Endothelial cell of umbilical vein (primary cell): ENCODE results near the gene BORCS6. TPM values are rescaled to one million over a fixed set of nuclear protein-coding genes. Genes with fewer than 3 reads are reported as not detected.

Experiments used
- BruUV-seq: library from RNA; stranded (reverse); fragments of 400-500 nt; replicated peaks from 2 replicates; lab custom pipeline; 2021; lab: Mats Ljungman, UMichigan
- CTCF ChIA-PET: fragments of 300-600, 350-600 bp; sonication (Branson Sonifier 250); formaldehyde crosslinking; loops from one replicate; lab custom pipeline; 2021; ENCODE audit warnings: antibody characterized with exemption, inconsistent platforms; lab: Charles Lee
- POLR2A ChIA-PET: fragments of 300-600, 350-600 bp; sonication (Branson Sonifier 250); formaldehyde crosslinking; loops from one replicate; lab custom pipeline; 2021; ENCODE audit warnings: antibody characterized with exemption, inconsistent platforms; lab: Charles Lee
- DNase-seq: peaks from one replicate; pipeline ENCODE4 v3.0.0-alpha.2; 2011; ENCODE audit warnings: low read depth, low spot score
- FAIRE-seq: peaks from 2 replicates; lab custom pipeline; 2011; peaks lifted over from hg19 to GRCh38; lab: Jason Lieb, UNC
- H2AFZ ChIP-seq: 2 replicates; pipeline ENCODE4 v1.6.0; 2012; ENCODE audit warnings: low read depth, low read length, control low read depth, inconsistent platforms
- H3K27ac ChIP-seq: 2 replicates; pipeline ENCODE4 v1.5.1; 2011; ENCODE audit warnings: low read depth, mild to moderate bottlenecking, control low read depth, low read length, moderate library complexity; ENCODE audit not compliant: insufficient read depth
- H3K27me3 ChIP-seq, 2 experiments: 2 replicates each; pipeline versions ENCODE4 v1.6.0 to v1.6.1; 2011; ENCODE audit warnings: low read length in 2 of 2, mixed read lengths in 1 of 2; ENCODE audit not compliant: control insufficient read depth in 2 of 2, insufficient read depth in 2 of 2
- H3K36me3 ChIP-seq, 2 experiments: 2 replicates in 1 of 2; 3 replicates in 1 of 2; pipeline ENCODE4 v1.5.1; 2011; ENCODE audit warnings: low read length in 2 of 2, mild to moderate bottlenecking in 1 of 2, moderate library complexity in 1 of 2; ENCODE audit not compliant: control insufficient read depth in 2 of 2, insufficient read depth in 2 of 2; ENCODE audit errors: extremely low read depth in 1 of 2
- H3K4me1 ChIP-seq: 3 replicates; pipeline ENCODE4 v1.5.1; 2011; ENCODE audit warnings: mild to moderate bottlenecking, low read length; ENCODE audit not compliant: control insufficient read depth, insufficient read depth; ENCODE audit errors: extremely low read depth
- H3K4me2 ChIP-seq: 2 replicates; pipeline ENCODE4 v1.6.1; 2011; ENCODE audit warnings: low read length, control low read depth, mixed read lengths; ENCODE audit not compliant: insufficient read depth
- H3K4me3 ChIP-seq, 3 experiments: fragments of 200-600 bp in 1 of 3; sonication (generic), shearing (Covaris generic) in 1 of 3; replicated peaks in 1 of 3; 2 replicates each; pipeline ENCODE4 v1.5.1; 2011 to 2016; ENCODE audit warnings: control low read depth in 3 of 3, low read length in 3 of 3, mild to moderate bottlenecking in 2 of 3, inconsistent platforms in 1 of 3, low read depth in 1 of 3, moderate library complexity in 1 of 3; ENCODE audit not compliant: insufficient read depth in 1 of 3
- H3K79me2 ChIP-seq: 2 replicates; pipeline ENCODE4 v1.6.0; 2012; ENCODE audit warnings: low read length, inconsistent platforms; ENCODE audit not compliant: control insufficient read depth, insufficient read depth
- H3K9ac ChIP-seq: replicated peaks from 2 replicates; pipeline ENCODE3; 2011; ENCODE audit warnings: low read length, control low read depth; ENCODE audit not compliant: insufficient read depth; ENCODE audit errors: extremely low read depth
- H3K9me1 ChIP-seq: replicated peaks from 3 replicates; pipeline ENCODE4 v1.6.0; 2011; ENCODE audit warnings: mild to moderate bottlenecking, low read length; ENCODE audit not compliant: control insufficient read depth, insufficient read depth; ENCODE audit errors: extremely low read depth
- H3K9me3 ChIP-seq: replicated peaks from 2 replicates; pipeline ENCODE4 v1.5.1; 2012; ENCODE audit warnings: low read length, inconsistent platforms; ENCODE audit not compliant: control insufficient read depth, insufficient read depth
- H4K20me1 ChIP-seq: replicated peaks from 2 replicates; pipeline ENCODE3; 2011; ENCODE audit warnings: mild to moderate bottlenecking, low read length; ENCODE audit not compliant: control insufficient read depth, insufficient read depth; ENCODE audit errors: extremely low read depth
- EZH2 ChIP-seq: IDR thresholded peaks from 2 replicates; pipeline ENCODE4 v1.6.1; 2012; ENCODE audit warnings: borderline replicate concordance, low read depth, mild to moderate bottlenecking, moderate library complexity, low read length, inconsistent platforms; ENCODE audit not compliant: severe bottlenecking
- FOS ChIP-seq: IDR thresholded peaks from 2 replicates; pipeline ENCODE4 v1.6.1; 2011; ENCODE audit warnings: mild to moderate bottlenecking, low read length, moderate library complexity, borderline replicate concordance; ENCODE audit not compliant: insufficient read depth
- GATA2 ChIP-seq: IDR thresholded peaks from 2 replicates; pipeline ENCODE4 v1.7.0; 2011; ENCODE audit warnings: low read depth, mild to moderate bottlenecking, moderate library complexity, mixed read lengths, low read length; ENCODE audit not compliant: insufficient read length, insufficient read depth
- JUN ChIP-seq: IDR thresholded peaks from 2 replicates; pipeline ENCODE4 v1.6.1; 2011; ENCODE audit warnings: borderline replicate concordance, low read depth; ENCODE audit not compliant: insufficient read length, insufficient read depth
- MYC ChIP-seq: IDR thresholded peaks from one replicate; pipeline ENCODE4 v1.6.1; 2011; ENCODE audit warnings: mild to moderate bottlenecking, low read depth, low read length
- POLR2A ChIP-seq: IDR thresholded peaks from 2 replicates; pipeline ENCODE4 v1.6.1; 2012; ENCODE audit warnings: low read depth, mild to moderate bottlenecking, control low read depth, low read length
- POLR2AphosphoS5 ChIP-seq: IDR thresholded peaks from 2 replicates; pipeline ENCODE4 v1.6.1; 2012; ENCODE audit warnings: low read depth, mild to moderate bottlenecking, control low read depth, low read length, moderate library complexity; ENCODE audit not compliant: insufficient read depth
- dilution Hi-C: fragments of 300-500 bp; cut with MboI; formaldehyde crosslinking; loops from one replicate; pipeline ENCODE4 v1.15.0; 2019; ENCODE audit warnings: low sequenced_read_pairs; ENCODE audit not compliant: extremely low pct_ligation_motif_present
- intact Hi-C: fragments of 100-400 bp; cut with micrococcal nuclease; formaldehyde crosslinking; loops from one replicate; pipeline ENCODE4 v1.10.0; 2022
- polyA plus RNA-seq, 4 experiments: library from polyadenylated mRNA; depleted of rRNA in 3 of 4; stranded (reverse) in 3 of 4; unstranded in 1 of 4; fragments of >200 nt; gene quantifications; 2 replicates each; pipeline versions ENCODE4 v1.2.1 to v1.2.3, GENCODE V29; 2011 to 2012; ENCODE audit warnings: missing spikeins in 1 of 4
- total RNA-seq: library from RNA; stranded (reverse); gene quantifications from 2 replicates; pipeline ENCODE4 v1.2.3, GENCODE V29; 2021
- TF ChIP-seq, protein P1 (sequence below): IDR thresholded peaks from 2 replicates; pipeline ENCODE4 v1.6.1; 2011; ENCODE audit not compliant: insufficient read depth, insufficient read length
- TF ChIP-seq, protein P2 (sequence below), 2 donors: IDR thresholded peaks; 1 replicate in 1 of 2; 2 replicates in 1 of 2; pipeline ENCODE4 v1.5.1; 2011; ENCODE audit warnings: low read length in 2 of 2, mild to moderate bottlenecking in 2 of 2, moderate library complexity in 2 of 2, control low read depth in 1 of 2, inconsistent platforms in 1 of 2, low read depth in 1 of 2; ENCODE audit not compliant: insufficient read depth in 1 of 2; ENCODE audit errors: extremely low read depth in 1 of 2

The BORCS6 gene
- total and polyA plus RNA-seq, 2 donors (not counting 3 experiments of a cell fraction or from before 2014, with no cell fraction given), result 8.0 to 9.0 TPM

DNA sequence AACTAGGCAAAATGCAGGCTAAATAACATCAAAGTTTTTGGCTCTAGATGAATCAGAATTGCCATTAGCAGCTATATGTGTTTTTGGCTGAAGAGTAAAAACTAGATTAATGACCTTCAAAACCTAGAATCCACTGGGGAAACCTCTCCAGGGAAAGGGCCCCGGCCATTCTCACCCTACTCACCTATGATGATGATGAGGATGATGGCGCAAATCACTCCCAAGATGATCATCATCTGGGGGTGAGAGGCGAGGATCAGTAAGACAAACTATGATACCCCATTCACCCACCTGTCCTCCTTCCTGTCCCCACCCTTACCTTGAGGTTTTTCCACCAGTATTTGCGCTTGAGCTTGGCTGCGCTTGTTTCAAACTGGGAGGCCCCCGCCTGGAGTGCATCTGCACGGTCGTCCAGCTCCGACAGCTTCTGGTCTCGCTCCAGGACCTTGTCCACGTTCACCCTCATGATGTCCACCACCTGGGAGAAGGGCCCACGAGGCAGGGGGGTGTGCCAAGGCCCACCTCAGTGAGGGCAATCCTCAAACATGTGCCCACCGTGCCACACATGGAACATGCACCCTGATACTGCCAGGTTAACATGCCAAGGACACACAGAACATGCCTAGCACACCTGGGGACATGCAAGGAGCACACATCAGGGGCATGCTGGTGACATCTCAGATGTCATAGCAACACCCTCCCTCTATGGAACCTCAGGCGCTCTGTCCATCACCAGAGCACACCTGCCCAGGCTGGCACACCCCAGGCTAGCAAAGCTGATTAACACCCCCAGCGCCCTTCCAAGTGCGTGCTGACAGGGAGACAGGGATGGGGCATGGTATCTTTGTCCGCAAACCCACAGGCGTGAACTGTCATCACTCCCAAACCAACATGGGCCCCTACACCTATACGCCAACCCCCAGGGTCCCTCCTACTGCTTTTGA, 28.4 kb downstream of the BORCS6 start:
- peak overlapping the region; percentile 87 for H3K27ac ChIP-seq
- H3K36me3 ChIP-seq, result peaks cover 2 to 7% of the 10 kb centered on the region in 2 experiments
- no peaks in the 10 kb centered on the region for H3K9me3 ChIP-seq
- ChIA-PET CTCF (interaction anchor here (0.9 to 6.3 kb wide), 3 partner anchors 10 to 27 kb away, joined by 3 to 72 read pairs (median 4); no protein-coding TSS in a partner anchor), POLR2A (interaction anchor here (2.2 kb wide), 1 partner anchor 12 kb away, joined by 8 read pairs; no protein-coding TSS in a partner anchor)
- no peaks in the 10 kb centered on the region for H4K20me1 ChIP-seq
- DNase-seq, result no peak
- peak overlapping the region; percentile 99 for H3K9ac ChIP-seq
- FAIRE-seq, result no peak
- H3K27me3 ChIP-seq, result no peaks in the 10 kb centered on the region
- no peak overlapping the region for H2AFZ ChIP-seq
- dilution Hi-C loops, result no loop called here
- peaks cover 24% of the 10 kb centered on the region for H3K4me1 ChIP-seq
- BruUV-seq, result no TSS peak
- H3K4me2 ChIP-seq, result peak overlapping the region; percentile 39
- intact Hi-C loops, result no loop called here
- peaks cover 20% of the 10 kb centered on the region for H3K79me2 ChIP-seq
- peak overlapping the region; percentile 55 to 99 (median 67) for H3K4me3 ChIP-seq
- H3K9me1 ChIP-seq, result no peaks in the 10 kb centered on the region
- TF ChIP-seq, protein P1, sequence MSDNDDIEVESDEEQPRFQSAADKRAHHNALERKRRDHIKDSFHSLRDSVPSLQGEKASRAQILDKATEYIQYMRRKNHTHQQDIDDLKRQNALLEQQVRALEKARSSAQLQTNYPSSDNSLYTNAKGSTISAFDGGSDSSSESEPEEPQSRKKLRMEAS, result no peak
- no peak for TF ChIP-seq GATA2
- TF ChIP-seq, protein P2, sequence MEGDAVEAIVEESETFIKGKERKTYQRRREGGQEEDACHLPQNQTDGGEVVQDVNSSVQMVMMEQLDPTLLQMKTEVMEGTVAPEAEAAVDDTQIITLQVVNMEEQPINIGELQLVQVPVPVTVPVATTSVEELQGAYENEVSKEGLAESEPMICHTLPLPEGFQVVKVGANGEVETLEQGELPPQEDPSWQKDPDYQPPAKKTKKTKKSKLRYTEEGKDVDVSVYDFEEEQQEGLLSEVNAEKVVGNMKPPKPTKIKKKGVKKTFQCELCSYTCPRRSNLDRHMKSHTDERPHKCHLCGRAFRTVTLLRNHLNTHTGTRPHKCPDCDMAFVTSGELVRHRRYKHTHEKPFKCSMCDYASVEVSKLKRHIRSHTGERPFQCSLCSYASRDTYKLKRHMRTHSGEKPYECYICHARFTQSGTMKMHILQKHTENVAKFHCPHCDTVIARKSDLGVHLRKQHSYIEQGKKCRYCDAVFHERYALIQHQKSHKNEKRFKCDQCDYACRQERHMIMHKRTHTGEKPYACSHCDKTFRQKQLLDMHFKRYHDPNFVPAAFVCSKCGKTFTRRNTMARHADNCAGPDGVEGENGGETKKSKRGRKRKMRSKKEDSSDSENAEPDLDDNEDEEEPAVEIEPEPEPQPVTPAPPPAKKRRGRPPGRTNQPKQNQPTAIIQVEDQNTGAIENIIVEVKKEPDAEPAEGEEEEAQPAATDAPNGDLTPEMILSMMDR (IDR thresholded peaks at IDR 0.05; ENCODE audit: extremely low read depth in 1 of 2, insufficient read depth in 1 of 2, low read depth in 1 of 2, low read length in 2 of 2), result no peak
- no peak for TF ChIP-seq POLR2A
- TF ChIP-seq POLR2AphosphoS5, result no peak
- no peak for TF ChIP-seq FOS
- TF ChIP-seq MYC, result no peak
- TF ChIP-seq EZH2, result no peak
- no peak for TF ChIP-seq JUN
